Suprapubic skin (tissue), 4 donors: ENCODE data around the gene GAB1. TPM values are rescaled to one million over a fixed set of nuclear protein-coding genes. Genes with fewer than 3 reads are reported as not detected.

Experiments used
- DNase-seq, 2 donors: peaks; one replicate each; pipeline ENCODE4 v3.0.0-alpha.2; 2019; ENCODE audit warnings: low spot score in 2 of 2
- H3K27ac ChIP-seq: fragments of 200-600 bp; sonication (generic); one replicate; pipeline ENCODE4 v1.5.1; 2019
- H3K27me3 ChIP-seq: fragments of 200-600 bp; sonication (generic); one replicate; pipeline ENCODE4 v1.5.1; 2019
- H3K36me3 ChIP-seq: fragments of 200-600 bp; sonication (generic); one replicate; pipeline ENCODE4 v1.5.1; 2019
- H3K4me1 ChIP-seq: fragments of 200-600 bp; sonication (generic); one replicate; pipeline ENCODE4 v1.5.1; 2019
- H3K4me3 ChIP-seq: fragments of 200-600 bp; sonication (generic); one replicate; pipeline ENCODE4 v1.5.1; 2019; ENCODE audit warnings: mild to moderate bottlenecking
- H3K9me3 ChIP-seq: fragments of 200-600 bp; sonication (generic); one replicate; pipeline ENCODE4 v1.5.1; 2019
- CTCF ChIP-seq, 2 donors: fragments of 200-600 bp in 1 of 2; fragments of 450-650 bp in 1 of 2; sonication (generic) in 1 of 2; IDR thresholded peaks; one replicate each; pipeline ENCODE4 v1.5.1; 2016 to 2019; ENCODE audit warnings: antibody characterized with exemption in 2 of 2, mild to moderate bottlenecking in 1 of 2, moderate library complexity in 1 of 2
- EP300 ChIP-seq: sonication (generic); formaldehyde crosslinking; IDR thresholded peaks from one replicate; pipeline ENCODE4 v1.6.1; 2017; ENCODE audit warnings: antibody characterized with exemption
- POLR2A ChIP-seq, 2 donors: fragments of 450-650 bp; IDR thresholded peaks; one replicate each; pipeline ENCODE4 v1.6.1; 2017; ENCODE audit warnings: antibody characterized with exemption in 2 of 2, mild to moderate bottlenecking in 2 of 2, moderate library complexity in 2 of 2
- POLR2AphosphoS5 ChIP-seq, 3 donors: sonication (generic); formaldehyde crosslinking; IDR thresholded peaks; one replicate each; pipeline ENCODE4 v1.6.1; 2017; ENCODE audit warnings: antibody characterized with exemption in 3 of 3
- WGBS: methylation state at CpG from one replicate; pipeline ENCODE4 v1.1.5; 2018; 5-methylcytosine and 5-hydroxymethylcytosine counted together
- total RNA-seq, 4 donors: library from RNA; depleted of rRNA; stranded (reverse); fragments of >200 nt; gene quantifications; one replicate each; pipeline ENCODE4 v1.1.0, GENCODE V29; 2016

GAB1 gene
- total RNA-seq, 4 donors from 2014 or later: 39.5 to 64.5 (median 46.4) TPM

- H3K9me3 ChIP-seq: no peaks in the 10 kb centered on the region
- no peak for DNase-seq
- H3K4me3 ChIP-seq: no peak overlapping the region
- WGBS: 20% methylated on average over 1 of the region's 1 CpG
- H3K4me1 ChIP-seq: peaks cover 6% of the 10 kb centered on the region
- TF ChIP-seq POLR2A (IDR thresholded peaks at IDR 0.05): no peak
- no peak for TF ChIP-seq POLR2AphosphoS5 (IDR thresholded peaks at IDR 0.05)
- TF ChIP-seq EP300: no peak
- no peak for TF ChIP-seq CTCF (IDR thresholded peaks at IDR 0.05)
- H3K27me3 ChIP-seq: no peaks in the 10 kb centered on the region
- H3K27ac ChIP-seq: no peak overlapping the region
- no peaks in the 10 kb centered on the region for H3K36me3 ChIP-seq
These were observed 34.1 kb upstream of the GAB1 start for GRCh38 chr4:143302536-143302935.

- Histone ChIP-seq H3K4me3 (no peak overlapping the region), H3K4me1 (peaks cover 4% of the 10 kb centered on the region), H3K9me3 (no peaks in the 10 kb centered on the region), H3K27me3 (no peaks in the 10 kb centered on the region), H3K36me3 (no peaks in the 10 kb centered on the region), H3K27ac (no peak overlapping the region)
- WGBS: 91% methylated on average over 3 of the region's 3 CpGs
- DNase-seq: no peak
- TF ChIP-seq EP300 (no peak), POLR2A (IDR thresholded peaks at IDR 0.05) (no peak), POLR2AphosphoS5 (IDR thresholded peaks at IDR 0.05) (no peak), CTCF (IDR thresholded peaks at IDR 0.05) (no peak)
These were observed 29.9 kb upstream of the GAB1 start for GRCh38 chr4:143306788-143307187.

- Histone ChIP-seq H3K4me3 (no peak overlapping the region), H3K9me3 (no peaks in the 10 kb centered on the region), H3K27ac (no peak overlapping the region), H3K36me3 (no peaks in the 10 kb centered on the region), H3K4me1 (peaks cover 3% of the 10 kb centered on the region), H3K27me3 (no peaks in the 10 kb centered on the region)
- WGBS: 100% methylated on average over 1 of the region's 1 CpG
- DNase-seq: no peak
- TF ChIP-seq CTCF (IDR thresholded peaks at IDR 0.05) (no peak), POLR2AphosphoS5 (IDR thresholded peaks at IDR 0.05) (no peak), EP300 (no peak), POLR2A (IDR thresholded peaks at IDR 0.05) (no peak)
These were observed 29.1 kb upstream of the GAB1 start for GRCh38 chr4:143307531-143307930.

GRCh38 chr4:143308377-143308776 is 28.3 kb upstream of the GAB1 start:
- Histone ChIP-seq H3K36me3 (no peaks in the 10 kb centered on the region), H3K4me3 (no peak overlapping the region), H3K27me3 (no peaks in the 10 kb centered on the region), H3K9me3 (no peaks in the 10 kb centered on the region), H3K27ac (no peak overlapping the region), H3K4me1 (no peaks in the 10 kb centered on the region)
- TF ChIP-seq POLR2A (IDR thresholded peaks at IDR 0.05): no peak
- no peak for TF ChIP-seq EP300
- TF ChIP-seq CTCF (IDR thresholded peaks at IDR 0.05): no peak
- no peak for TF ChIP-seq POLR2AphosphoS5 (IDR thresholded peaks at IDR 0.05)
- no peak for DNase-seq

GRCh38 chr4:143311924-143312323 is 24.8 kb upstream of the GAB1 start:
- TF ChIP-seq POLR2AphosphoS5 (IDR thresholded peaks at IDR 0.05): no peak
- TF ChIP-seq POLR2A (IDR thresholded peaks at IDR 0.05): no peak
- no peak for TF ChIP-seq EP300
- no peak for TF ChIP-seq CTCF (IDR thresholded peaks at IDR 0.05)
- Histone ChIP-seq H3K27me3 (no peaks in the 10 kb centered on the region), H3K27ac (no peak overlapping the region), H3K9me3 (no peaks in the 10 kb centered on the region), H3K4me3 (no peak overlapping the region), H3K36me3 (no peaks in the 10 kb centered on the region), H3K4me1 (no peaks in the 10 kb centered on the region)
- WGBS: 92% methylated on average over 3 of the region's 3 CpGs
- no peak for DNase-seq
